Measurements from ENCODE around the gene RNF17.

RNF17 gene

DNA sequence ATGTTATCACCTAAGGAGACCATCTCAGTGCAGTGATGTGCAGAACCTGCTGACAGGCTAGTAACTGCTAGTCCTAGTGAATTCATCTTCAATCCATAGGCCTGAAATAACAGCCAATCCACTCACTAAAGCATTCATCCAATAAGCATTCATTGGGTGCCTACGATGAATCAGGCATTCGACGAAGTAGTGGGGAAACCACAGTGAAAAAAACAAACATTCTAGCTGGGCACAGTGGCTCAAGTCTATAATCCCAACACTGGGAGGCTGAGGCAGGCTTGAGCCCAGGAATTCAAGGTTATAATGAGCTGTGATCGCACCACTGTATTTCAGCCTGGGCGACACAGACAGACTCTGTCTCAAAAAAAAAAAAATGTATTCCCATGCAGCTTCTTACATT lies 135.6 kb downstream of the RNF17 start:
- DNase-seq (ENCODE audit: low read depth in 2 of 2): no peak

DNA sequence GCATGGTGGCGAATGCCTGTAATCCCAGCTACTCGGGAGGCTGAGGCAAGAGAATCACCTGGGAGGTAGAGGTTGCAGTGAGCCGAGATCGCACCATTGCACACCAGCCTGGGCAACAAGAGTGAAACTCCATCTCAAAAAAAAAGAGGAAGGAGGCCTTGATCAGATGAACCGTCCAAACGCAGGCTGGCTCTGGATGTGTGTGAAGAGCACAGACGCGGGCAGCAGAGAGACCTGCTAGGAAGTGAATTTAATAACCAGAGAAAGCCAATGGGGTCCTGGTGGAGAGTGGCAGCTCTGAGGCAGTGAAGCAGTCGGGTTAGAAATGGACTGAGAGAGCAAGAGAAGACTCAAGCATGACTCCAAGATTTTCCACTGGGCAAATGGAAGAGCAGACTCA lies 136.5 kb downstream of the RNF17 start:
- no peak for DNase-seq (ENCODE audit: low read depth in 2 of 2)

DNA sequence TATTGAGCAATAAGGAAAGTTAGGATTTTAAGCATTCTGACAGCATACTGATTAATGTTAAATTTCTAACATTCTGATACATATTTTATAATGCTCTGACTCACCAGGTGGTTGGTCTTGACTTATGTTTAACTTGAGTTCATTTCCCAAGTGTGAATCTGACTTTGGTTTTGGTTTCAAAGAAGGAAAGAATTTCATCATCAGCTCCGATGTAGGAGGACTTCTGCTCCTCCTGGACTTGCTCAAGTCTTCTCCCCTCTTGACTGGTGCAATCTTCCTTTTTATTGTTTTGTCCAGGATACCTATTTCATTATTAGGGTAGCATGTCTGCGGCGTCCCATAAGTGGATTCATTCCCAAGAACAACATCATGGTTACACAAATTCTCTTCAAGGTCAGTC lies 141.3 kb downstream of the RNF17 start:
- DNase-seq (ENCODE audit: low read depth in 2 of 2): no peak

DNA sequence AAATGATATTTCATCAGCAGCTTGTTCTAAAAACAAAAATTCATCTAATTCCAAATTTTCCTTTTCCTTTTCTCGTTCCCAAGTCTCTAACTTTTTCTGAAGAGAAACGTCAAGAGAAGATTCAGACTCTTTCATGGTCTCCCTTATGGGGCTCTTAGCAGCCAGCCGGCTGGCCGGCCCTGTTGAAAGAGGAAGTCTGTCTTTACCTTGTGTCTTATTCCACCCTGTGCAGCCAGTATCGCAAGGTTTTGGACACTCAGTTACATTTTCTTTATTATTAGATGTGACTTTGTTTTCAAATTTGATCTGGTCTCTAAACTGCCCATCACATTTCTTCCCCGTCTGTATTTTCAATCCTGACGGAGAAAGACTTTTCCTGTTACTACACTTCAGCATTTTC lies 142.3 kb downstream of the RNF17 start:
- no peak for DNase-seq (ENCODE audit: low read depth in 2 of 2)

DNA sequence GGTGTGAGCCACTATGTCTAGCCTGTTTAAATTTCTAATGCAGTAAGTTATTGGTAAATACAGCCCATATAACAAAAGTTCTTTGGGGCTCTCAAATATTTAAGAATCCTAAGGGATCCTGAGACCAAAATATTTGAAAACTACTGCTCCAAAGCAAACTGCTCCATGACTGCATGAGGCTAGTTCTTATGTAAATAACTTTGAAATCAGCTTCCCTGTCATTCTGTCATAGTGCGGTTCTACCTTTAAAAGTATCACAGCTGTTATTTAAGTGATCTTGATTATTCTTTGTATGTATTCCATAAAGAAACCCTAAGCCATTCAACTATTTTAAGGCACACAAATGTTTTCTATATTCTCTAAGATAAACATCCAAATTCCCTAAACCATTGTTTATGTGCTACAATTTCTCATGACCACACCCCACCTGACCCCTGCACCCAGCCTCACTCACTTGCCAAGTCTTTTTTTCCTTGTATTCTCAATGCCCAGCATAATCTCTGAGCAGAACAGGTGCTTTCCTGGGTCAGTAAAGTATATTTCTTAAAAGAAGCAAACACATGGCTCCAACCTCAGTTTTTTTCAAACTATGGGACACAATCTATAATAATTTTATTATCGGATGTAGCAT lies 146.6 kb downstream of the RNF17 start:
- DNase-seq (ENCODE audit: low read depth in 2 of 2): no peak

DNA sequence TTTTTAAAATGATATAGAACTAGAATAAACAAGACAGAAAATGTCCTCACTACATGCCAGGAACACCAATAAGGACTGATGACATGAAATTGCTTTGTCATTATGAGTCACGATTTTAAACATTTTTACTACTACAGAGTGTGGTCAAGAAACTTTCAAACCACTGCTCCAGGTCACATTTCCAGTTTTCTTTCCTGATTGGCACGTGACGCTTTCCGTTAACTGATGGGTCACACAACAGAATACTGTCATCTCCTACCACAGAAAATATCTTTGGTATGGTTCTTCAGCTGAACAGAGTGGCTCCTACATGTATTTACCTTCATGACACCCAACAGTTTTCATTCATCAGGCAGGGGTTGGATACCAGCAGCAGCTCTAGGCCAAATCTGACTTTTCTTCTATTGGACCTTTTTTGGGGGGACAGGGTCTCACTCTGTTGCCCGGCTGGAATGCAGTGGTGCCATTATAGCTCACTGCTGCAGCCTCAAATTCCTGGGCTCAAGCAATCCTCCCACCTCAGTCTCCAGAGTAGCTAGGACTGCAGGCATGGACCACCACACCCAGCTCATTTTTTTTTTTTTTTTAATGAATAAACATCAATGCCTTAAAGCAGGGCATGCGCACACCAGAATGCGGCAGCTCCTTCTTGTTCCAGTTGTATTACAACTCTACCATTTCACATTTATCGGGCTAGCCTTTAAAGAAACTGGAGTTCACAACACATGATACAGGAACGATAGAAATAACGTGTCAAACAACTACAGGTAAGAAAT lies 147.4 kb downstream of the RNF17 start:
- DNase-seq (ENCODE audit: low read depth in 2 of 2): no peak

DNA sequence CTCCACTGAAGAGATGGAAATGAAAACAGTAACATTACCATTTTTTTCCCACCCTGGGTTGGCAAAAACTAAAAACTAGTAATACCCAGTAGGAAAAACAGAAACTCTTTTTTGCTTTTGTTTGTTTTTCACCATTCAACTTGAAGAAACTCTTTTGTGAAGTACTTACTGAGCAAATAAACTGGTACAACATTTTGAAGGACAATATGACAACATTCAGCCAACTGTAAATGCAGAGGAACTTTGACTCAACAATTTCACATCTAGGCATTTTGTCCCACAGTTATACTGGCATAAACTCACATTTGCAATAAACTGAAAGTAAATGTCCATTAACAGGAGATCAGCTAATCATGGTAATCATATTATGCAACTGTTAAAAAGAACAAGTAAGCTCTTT lies 152.5 kb downstream of the RNF17 start:
- no peak for DNase-seq (ENCODE audit: low read depth in 2 of 2)

DNA sequence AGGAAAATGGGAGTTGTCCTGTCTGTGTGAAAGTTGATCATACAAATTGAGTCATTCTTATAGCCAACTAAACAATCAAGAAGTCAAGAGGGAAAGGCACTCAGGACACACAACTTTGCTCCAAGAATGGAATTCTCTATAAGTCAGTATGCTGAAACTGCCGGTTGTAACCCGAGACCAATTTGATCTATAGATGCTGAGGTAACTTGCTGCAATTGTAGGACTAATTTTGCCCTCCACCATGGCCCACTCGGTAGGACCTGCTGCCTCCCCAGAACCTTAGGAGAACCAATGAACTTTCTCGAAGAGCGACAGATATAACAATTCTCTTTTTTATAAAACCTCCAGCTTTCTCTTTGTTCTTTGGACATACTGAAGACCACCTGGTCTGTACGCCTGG lies 157.0 kb downstream of the RNF17 start:
- DNase-seq (ENCODE audit: low read depth in 2 of 2): no peak

DNA sequence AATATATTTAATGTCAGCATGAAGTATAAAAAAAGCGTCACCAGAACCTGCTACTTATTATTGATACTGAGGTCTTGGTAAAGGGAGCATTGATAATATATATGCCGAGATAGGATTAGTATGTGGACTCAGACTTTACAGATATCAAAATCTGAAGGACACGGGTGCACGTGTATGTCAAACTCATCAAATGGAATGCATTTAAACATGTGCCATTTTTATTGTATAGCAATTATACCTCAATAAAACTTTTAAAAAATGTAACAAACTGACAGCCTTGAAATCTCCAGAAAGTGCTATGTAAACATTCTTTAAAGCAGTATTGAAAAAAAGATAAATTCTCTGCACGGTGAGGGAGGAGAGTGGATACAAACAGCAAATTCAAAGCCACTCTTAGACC lies 157.9 kb downstream of the RNF17 start:
- DNase-seq (ENCODE audit: low read depth in 2 of 2): no peak

DNA sequence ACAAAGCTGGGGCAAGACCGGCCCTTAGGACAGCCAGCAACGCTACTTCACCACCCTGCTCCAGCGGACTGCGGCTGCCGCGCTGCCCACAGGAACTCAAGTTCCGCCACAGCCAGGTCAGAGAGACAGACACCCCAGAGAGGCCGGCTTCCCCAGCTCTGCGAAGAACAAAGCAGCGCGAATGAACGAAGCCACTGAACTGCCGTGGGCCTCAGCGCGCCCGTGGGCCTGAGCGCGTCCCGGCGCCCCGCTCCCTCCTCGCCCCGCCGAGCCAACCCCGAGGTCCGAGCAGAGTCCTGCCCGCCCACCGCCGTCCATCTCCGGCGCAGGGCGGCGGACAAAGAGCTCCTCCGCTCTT lies 158.4 kb downstream of the RNF17 start:
- peak in 1 of 2 donors; percentile 4 for DNase-seq (ENCODE audit: low read depth in 2 of 2)

DNA sequence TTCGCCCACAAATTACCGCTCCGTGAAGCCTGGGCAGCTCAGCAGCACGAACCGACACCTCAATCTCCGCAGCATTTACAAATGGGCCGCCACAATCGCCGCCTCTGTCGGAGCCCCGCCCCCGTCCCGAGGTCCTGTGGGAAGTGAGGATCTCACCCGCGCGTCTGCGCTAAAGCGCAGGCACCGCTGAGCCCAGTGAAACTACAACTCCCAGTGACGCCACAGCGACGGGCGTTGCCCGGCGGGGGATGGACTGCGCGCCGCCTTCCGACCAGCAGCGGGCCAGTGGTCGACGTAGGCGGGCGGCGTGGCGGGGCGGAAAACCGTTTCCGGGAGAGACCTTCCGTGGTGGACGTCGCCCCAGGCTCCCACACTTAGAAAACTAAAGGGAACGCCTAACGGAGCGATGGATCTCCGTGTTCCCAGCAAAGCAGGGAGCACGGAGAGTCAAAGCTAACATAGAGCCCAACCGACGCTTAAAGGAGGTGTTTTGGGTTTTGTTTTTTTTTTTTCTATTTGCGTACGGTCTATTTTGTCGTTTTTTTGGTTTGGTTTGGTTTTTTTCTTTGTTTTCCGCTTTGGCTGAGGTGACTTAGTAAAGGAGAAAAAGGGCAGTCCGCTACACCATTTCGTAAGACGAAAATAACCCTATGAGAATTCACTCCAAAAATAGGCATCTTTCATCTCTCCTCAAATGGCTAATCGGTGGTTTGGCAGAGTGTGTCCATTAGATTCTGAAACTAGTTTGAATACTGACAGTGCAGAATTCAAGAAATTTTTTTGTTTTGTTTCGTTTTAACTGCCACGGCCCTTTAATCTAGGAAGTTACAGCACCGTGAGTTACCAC lies 159.0 kb downstream of the RNF17 start:
- DNase-seq (ENCODE audit: low read depth in 2 of 2): peak; percentile 82 to 92

DNA sequence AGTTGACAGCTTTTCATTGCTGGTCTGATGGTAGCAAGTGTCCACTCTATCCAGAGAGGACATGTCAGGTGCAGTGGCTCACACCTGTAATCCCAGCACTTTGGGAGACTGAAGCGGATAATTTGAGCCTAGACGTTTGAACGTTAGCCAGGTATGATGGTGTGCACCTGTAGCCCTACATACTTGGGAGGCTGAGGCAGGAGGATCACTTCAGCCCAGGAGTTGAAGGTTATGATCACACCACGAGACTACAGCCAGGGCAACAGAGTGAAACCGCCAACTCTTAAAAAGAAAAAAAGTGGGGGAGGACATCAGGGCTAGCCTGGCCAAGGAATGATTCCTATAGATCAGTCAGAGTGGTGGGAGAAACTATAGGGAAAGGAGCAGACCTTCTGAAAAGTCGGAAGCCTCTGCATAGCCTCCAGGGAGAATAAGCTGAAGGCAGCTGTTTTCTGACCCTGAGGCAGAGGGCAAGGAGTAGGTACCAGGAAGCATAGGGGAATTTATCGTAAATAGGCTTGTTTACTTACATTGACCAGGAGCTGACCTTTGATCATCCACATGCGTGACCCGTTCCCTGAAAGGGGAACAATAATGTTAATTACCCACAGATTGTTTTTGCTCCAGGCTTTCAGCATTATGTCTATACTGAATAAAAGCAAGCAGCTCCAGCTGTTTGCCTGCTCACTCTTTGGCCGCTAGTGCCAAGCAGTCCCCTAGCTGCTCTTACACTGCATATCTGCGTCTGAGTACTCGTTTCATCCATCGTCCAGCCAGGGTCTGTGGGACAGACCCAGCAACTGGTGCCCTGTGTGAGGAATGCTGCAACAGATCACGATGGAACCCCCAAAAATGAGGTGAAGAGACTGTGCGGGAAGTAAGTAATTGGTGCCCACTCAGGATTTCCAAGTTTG lies 161.6 kb downstream of the RNF17 start:
- DNase-seq (ENCODE audit: low read depth in 2 of 2): no peak

DNA sequence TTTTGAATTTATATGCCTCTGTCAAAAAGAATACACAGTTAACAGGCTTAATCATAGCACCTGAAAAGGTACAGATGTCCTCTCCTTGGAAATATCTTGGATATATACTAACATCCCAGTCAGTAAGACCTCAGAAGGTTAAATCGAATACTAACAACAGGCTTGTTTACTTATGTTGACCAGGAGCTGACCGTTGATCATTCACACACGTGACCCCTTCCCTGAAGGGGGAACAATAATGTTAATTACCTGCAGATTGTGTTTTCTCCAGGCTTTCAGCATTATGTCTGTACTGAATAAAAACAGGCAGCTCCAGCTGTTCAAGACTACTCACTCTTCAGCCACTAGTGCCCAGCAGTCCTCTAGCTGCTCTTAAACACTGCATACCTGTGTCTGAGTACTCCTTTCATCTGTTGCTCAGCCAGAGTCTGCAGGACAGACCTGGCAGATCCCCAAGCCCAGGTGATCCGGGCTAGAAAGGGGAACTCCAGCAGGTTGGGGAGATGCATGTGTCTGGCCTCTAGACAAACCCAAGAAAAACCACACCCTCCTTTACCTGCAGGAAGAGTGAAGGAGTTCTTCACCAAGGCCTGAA lies 163.9 kb downstream of the RNF17 start:
- no peak for DNase-seq (ENCODE audit: low read depth in 2 of 2)

DNA sequence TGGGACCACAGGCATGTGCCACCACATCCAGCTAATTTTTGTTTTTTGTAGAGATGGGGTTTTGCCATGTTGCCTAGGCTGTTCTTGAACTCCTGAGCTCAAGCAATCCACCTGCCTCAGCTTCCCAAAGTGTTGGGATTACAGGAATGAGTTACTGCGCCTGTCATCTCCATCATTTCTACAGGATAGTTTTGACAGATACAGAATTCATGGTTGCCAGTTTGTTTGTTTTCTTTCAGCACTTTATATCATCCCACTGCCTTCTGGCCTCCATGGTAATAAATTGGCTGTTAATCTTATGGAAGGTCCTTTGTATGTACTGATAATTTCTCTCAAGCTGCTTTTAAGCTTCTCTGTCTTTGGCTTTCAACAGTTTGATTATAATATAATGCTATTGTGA lies 165.2 kb downstream of the RNF17 start:
- no peak for DNase-seq (ENCODE audit: low read depth in 2 of 2)

Data from stimulated activated CD4-positive, alpha-beta T cell treated with anti-CD3 and anti-CD28 coated beads, Interleukin-15, amount 100 ng/mL, for 48 hours (primary cell).